ENCODE results near the gene KRT79.

The KRT79 gene

GRCh38 chr12:52791271-52792184 is 42.6 kb downstream of the KRT79 start:
- DNase-seq (ENCODE audit: low read depth in 2 of 2): no peak

DNA sequence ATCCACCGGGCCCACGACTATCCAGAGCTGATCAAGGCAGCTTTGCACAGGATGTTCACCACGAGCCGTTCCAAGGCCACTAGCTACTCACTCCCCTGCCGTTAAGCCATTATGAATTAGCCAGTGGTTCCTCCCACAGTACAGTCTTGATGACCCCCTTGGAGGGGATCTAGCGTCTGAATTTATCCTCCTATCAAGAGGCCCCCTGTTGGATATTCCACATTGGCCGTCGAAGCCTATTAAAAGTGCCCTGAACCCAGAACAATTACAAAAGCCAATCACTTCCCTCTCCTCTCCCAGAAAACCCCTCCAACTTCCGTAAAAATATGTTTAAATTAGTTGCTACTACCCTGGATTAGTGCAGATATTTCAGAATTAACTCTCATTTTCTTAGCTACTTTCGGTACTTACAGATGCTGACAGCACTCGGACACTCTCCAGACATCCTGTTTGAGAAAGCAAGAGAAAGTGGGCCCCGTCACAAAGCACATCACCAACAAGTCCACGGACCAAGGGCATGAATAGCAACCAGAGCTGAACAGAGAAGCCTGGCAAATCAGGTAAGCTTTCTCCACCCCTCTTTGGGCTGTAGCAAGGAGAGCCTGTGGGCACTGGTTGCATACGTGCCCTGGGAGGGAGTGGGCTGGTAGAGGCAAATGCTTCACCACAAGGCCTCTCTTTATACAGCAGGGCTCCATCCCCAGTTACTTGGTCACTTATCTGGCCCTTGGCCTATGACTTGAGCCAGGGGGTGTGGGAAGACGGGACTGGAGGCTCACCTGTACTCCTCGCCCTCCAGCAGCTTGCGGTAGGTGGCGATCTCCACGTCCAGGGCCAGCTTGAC is 43.5 kb downstream of the KRT79 start:
- no peak for DNase-seq (ENCODE audit: low read depth in 2 of 2)

DNA sequence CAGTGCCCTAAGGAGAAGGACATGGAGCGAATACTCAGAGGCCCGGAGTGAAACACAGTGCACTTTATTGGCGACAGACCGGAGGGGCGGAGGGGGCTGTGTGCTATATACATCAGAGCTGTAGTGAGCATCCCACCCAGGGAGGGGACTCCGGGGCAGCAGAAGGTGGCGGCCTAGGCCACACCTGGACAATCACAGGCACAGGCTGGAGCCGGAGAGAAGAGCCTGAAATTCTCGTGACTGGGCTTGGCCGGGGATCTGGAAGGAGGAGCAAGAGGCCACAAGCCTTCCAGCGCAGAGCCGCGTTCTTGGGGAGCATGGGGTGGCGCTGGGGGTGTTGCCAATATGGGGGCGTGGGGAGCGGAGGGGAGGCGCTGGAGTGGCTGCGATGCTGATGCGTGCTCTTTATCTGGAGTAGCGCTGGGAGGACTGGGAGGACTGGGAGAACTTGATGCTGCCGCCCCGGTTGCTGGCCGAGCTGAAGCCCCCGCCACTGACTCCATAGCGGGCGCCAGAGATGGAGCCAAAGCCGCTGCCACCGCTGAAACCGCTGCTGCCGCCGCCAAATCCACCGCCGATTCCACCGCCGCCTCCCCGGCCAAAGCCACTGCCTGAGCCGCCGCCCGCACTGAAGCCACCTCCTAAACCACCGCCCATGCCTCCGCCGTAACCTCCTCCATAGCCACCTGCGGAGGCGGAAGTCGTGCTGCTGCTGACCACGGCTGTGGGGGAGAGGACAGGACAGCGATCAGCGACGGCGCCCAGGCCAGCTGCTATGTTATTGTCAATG is 44.3 kb downstream of the KRT79 start:
- no peak for DNase-seq (ENCODE audit: low read depth in 2 of 2)

DNA sequence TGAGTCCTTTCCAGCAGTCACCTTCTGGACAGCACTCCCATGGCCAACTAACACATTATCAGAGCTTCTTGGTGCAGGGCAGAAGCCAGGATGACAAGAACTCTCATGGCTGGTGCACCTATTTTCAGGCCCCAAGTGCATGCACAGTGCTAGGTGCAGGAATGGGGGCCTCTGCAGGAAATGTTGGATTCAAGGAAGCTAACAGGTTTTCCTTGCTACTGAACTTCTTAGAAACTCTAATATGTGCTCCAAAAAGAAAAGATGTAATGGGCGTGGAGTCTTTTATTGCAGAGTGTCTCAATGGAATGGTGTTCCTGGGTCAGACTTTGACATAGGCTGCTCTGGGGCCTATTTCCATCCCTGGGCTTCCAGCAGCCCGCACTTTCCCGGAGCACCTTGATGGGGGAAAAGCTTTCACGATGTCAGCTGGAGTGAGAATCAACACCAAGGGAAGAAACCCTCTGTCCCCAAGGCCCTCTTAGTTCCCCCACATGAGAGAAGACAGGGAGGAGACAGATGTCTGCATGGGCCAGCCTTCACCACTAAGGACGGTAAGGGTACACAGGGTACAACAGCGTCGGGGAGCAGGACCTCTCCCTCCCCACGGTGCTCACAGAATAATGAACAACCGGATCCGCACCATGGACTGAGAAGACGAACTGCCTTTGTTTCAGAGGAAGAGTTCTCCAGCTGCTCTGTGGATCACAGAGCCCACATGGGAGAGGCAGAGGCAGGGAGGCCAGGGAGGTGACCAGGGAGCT is 45.1 kb downstream of the KRT79 start:
- DNase-seq (ENCODE audit: low read depth in 2 of 2): no peak

DNA sequence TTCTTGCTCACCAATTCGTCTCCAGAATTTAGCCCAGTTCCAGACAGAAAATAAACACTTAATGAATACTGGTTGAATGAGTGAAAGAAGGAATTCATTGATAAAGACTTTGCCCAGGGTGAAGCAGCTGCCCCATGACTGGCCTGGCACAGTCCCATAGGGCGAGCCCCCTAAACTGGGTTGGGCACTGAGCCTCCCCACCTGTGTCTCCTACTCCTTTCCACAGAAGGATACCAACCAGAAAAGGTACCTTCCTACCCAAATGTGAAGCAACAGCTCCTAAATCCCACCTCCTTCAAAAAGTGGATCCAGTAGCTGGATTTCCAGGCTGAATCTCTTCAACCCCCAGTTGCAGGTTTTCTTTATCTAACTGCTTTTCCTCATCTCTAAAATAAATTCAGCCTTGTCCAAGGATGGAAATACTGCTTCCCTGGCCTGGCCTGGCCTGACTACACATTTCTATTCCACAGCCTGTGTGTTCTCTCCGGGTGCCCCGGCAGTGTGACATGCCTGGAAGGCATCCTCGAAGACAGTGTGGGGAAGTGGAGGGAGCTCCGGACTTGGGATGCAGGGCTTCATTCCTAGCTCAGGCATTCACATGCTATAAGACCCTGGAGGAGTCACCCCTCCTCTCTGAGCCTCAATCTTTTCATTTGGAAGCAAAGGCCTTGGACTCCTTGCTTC is 45.8 kb downstream of the KRT79 start:
- DNase-seq (ENCODE audit: low read depth in 2 of 2): no peak

DNA sequence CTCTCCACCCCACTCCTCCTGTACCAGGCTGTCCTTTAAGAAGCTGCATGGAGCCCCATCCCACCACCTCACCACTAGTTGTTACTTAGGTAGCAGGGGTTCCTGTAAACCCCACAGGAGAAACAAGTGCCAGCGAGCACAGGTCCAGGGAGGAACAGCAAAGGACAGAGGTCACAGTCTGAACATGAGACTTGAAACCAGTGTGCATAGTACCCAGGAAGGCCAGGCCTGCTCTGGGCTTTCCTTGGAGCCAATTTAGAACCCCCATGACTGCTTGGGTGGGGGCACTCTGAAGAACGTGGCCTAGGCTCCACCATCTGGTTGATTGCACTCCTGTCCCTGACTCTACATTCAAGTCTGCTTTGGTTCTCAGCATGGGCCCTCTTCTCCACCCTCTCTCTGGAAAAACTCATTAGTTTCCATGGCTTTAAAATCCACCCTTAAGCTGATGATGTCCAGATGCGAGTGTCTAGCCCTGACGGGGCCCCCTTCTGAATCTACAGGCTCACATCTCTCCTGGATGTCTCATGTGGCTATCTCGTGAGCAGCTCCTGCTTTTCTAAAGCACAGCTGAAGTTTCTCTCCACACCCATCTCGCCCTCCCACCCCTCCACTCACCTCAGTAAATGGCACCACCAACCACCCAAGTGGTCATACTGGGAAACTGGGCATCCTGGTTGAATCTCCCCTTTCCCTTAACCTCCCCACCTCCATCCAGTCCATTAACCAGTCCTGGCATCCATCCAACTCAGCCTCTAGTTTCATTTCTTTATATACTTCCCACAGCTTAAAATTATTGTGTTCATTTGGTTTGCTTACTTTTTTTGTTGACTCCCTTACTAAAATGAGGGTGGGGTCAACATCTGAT is 46.6 kb downstream of the KRT79 start:
- no peak for DNase-seq (ENCODE audit: low read depth in 2 of 2)

DNA sequence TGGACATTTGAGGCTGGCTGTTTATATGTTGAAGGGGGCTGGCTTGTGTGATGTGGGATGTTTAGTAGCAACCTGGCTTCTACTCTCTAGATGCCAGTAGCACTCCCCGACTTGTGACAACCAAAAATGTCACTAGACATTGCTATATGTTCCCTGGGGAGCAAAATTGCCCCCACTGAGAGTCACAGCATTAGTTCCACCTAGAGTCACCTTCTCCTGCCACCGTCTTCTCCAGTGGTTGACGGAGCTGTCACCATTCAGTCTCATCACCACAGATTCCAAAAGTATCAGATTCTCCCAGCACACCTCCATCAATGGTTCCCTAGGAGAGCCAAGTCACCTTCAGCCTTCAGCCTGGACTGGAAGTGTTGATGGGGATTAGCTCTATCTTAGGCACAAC is 49.2 kb downstream of the KRT79 start:
- DNase-seq (ENCODE audit: low read depth in 2 of 2): no peak

DNA sequence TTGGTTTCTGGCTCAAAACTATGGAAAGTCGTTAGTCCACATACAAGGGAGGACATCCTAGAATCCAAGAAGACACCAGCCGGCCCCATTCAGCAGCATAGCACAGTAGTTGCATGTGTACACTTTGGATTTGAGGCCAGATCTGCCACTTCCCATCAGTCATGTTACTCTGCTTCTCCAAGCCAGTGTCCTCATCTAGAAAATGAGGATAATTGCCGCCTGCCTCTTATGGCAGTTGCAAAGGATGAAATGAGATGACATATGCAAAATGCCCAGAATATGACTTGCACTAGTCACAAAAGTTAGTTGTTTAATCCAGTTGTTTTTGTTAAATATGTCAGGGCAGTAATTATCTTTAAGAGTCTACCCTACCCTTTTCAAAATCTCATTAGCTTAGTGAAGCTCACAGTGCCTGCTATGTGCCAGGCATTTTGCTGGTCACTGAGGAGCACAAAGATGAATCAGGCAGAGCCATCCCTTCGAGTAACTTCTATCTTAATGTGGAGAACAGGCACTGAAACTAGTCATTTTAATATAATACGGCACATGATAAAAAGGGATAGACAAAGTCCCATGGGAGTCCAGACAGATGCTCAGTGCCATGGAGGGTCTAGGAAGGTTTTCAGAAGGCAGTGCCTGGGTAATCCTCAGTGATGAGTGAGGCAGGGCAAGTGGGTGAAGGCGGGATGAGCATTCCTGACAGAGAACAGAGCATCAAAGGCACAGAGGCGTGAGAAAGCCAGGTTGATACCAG is 50.4 kb downstream of the KRT79 start:
- DNase-seq (ENCODE audit: low read depth in 2 of 2): no peak

DNA sequence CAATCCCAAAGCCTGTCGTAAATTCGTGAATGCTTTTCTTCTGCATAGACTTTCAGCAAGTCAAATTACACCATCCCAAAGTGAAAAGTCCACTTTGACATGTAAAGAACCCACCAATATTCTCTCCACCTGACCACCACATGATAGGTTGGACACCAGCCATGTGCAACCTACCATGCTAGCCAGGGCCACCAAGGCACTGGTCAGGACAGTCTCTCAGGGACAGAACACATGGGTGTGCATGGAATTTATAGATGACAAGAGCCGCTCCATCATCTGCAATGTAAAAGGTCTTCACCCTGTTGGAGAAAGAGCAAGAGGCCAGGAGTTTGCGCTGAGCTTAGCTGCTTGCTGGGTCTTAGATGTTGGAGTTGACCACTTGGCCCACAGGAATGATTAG is 51.6 kb downstream of the KRT79 start:
- no peak for DNase-seq (ENCODE audit: low read depth in 2 of 2)

GRCh38 chr12:52781399-52782082 is 52.6 kb downstream of the KRT79 start:
- no peak for DNase-seq (ENCODE audit: low read depth in 2 of 2)

DNA sequence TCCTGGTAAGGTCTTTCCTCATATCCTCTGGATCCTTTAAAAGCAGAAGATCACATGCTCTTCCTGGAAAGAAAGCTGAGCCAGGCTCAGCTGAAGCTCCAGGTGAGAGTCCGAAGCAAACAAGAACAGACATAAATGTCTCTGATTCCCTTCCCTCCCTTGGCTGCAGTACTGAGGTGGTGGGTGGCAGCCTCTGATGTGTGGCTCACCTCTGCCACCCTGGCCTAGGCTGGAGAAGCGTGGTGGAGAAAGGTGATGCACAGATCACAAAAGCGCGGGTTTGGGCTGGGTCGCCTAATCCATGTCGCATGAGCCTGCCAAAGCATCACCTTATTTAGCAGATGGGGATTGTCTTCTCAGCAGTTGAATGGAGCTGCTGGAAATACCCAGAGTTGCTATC is 54.2 kb downstream of the KRT79 start:
- no peak for DNase-seq (ENCODE audit: low read depth in 2 of 2)

DNA sequence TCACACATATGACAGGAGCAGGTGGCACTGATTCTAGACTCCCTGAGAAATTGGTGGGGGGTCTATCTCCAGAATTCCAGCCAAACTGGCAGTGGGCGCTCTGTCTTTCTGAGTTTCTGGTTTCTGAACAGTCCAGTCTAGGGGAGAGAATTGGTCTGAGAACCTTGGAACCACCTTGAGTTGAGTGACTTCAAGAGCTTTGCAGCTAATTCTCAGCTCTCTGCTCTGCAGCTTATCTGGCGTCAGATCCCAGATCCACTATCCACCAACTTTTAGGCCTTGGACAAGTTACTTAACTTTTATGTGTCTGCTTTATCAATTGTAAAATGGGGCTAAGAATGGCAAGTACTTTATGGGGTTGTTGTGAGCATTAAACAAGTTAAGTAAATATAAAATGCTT is 55.3 kb downstream of the KRT79 start:
- DNase-seq (ENCODE audit: low read depth in 2 of 2): no peak

- no peak for DNase-seq (ENCODE audit: low read depth in 2 of 2)
These were observed 56.5 kb downstream of the KRT79 start for GRCh38 chr12:52777566-52777965.

DNA sequence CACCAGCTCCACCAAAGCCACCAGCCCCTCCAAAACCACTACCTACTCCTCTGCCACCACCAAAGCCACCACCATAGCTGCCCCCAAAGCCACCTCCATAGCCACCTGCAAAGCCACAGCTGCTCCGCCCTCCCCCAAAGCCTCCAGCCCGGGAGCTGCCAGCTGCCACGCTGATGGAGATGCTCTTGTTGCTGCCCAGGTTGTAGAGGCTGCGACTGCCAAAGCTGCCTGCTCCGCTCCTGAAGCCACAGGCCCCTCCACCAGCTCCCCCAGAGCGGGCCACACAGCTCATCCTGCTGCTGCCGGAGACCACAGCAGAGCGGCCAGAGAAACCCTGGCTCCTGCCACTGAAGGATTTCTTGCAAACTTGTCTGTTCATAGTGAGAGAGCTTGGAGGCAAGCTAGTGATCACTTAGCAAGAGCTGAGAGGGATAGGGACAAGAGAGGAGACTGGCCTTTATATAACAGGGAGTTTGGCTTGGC is 57.2 kb downstream of the KRT79 start, which contains the start of gene KRT76:
TSS of gene KRT76 (minus strand) at position 433 of the 483 bp plus-strand sequence. CDS start at position 379, 54 bp downstream.
- no peak for DNase-seq (ENCODE audit: low read depth in 2 of 2)

DNA sequence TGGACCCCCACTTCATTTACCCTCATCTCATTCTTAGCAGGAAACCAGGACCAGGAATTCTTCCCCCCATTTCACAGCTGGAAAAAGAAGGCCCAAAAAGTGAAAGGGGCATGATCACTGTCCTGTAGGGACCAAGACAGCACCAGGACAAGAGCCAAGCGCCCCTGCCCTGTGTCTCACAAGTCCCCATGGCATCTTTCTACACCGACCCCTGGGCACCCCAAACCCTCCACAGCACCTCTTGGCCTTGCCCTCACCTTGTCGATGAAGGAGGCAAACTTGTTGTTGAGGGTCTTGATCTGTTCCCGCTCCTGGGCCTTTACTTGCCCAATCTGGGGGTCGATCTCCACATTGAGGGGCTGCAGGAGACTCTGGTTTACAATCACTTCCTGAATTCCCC is 57.7 kb downstream of the KRT79 start:
- no peak for DNase-seq (ENCODE audit: low read depth in 2 of 2)

GRCh38 chr12:52774629-52775250 is 59.4 kb downstream of the KRT79 start:
- DNase-seq (ENCODE audit: low read depth in 2 of 2): no peak

DNA sequence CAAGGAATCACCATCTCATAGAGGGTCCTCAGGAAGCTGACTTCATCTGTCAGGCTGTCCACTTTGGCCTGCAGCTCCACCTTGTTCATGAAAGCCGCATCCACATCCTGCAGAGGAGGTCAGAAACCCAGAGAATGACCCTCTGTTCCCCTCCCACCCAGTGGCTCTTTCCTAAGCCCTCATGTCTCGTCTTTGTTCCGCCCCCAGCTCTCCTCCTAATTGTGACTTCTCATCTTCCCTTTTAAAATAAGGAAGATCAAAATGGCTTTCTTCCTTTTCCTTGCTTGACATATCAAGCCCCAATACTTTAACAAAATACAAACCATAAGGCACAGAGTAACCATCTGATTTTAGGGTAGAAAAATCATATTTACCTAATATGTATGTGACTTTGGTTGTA is 61.3 kb downstream of the KRT79 start:
- no peak for DNase-seq (ENCODE audit: low read depth in 2 of 2)

- no peak for DNase-seq (ENCODE audit: low read depth in 2 of 2)
These were observed 61.9 kb downstream of the KRT79 start for GRCh38 chr12:52772188-52772587.

Measured in stimulated activated CD8-positive, alpha-beta memory T cell treated with anti-CD3 and anti-CD28 coated beads, Interleukin-15, amount 100 ng/mL, for 4 hours (primary cell).